ENCODE results near the gene HOXA6.

Gene HOXA6

DNA sequence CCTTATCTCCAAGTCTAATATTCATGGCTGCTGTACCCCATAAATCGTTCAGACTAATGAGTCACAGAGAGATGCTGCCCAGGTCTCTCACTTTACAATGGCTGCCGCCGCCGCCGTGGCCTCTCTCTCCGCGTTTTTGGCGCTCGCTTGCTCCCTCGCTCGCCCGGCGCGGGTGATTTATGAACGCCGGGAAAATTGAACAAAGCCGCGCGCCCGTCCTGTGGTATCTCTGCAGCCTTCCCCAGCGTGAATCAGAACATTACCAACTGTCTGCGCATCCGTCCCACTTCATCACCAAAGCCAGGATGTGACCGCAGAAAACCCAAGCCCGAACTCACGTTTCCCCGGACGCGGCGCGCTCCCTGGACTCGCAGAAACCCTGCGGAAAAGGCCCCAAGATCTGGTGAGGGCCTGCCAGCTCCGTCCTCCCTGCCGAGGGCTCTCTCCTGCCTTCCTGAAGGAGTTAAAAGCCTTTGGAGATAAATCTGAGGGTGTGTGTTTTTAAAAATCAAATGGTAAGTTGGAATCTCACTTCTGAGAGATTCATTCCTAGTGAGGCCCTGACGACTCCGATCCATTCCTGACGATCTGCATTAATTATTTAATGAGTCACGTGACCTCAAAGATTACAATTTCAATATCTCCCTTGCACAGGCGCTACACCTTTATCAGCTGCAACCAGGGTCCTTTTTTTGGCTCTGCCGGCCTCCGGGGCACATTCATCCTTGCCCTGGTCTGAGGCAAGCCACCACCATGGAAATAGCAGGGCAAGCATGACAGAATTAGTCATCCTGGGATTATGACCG lies 23.3 kb downstream of the HOXA6 start:
- Histone ChIP-seq H3K36me3 (ENCODE audit: control insufficient read depth, low read depth, low read length) (no peaks in the 10 kb centered on the region), H3K4me1 (ENCODE audit: control insufficient read depth, low read depth, low read length) (no peaks in the 10 kb centered on the region), H3K9ac (ENCODE audit: low read length) (no peak overlapping the region), H3K9me3 (ENCODE audit: control insufficient read depth, low read depth, low read length) (peaks cover 4% of the 10 kb centered on the region), H3K27ac (ENCODE audit: low read length) (no peak overlapping the region), H3K4me3 (ENCODE audit: low read length) (no peak overlapping the region), H3K27me3 (ENCODE audit: control insufficient read depth, insufficient read depth, low read length) (peaks cover 100% of the 10 kb centered on the region)

DNA sequence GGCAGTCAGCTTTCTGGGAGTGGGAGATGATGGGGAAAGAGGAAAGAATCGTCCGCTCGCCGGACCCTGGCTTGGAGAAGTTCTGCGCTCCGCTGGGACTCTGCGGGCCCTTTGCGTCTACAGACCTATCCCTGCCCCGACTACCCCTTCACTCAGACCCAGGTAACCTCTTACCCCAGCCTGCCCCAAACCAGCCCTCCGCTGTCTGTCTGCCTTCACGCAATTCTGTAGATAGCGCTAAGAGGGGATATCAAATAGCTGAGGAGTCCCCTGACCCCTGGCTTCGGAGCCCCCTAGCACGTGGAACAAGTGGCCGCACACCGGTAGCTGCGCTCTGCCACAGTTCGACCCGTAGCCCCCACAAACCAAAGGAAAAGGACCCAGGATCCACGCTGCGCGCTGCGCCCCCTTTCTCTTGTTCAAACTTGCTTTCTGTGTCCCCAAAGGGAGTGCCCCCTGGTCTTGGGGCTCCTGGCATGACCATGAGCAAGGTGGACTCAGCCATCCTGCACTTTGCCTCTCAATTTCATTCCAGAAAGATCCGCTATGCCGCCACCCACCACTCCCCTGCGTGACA lies 24.0 kb downstream of the HOXA6 start:
- Histone ChIP-seq H3K4me3 (ENCODE audit: low read length) (no peak overlapping the region), H3K9me3 (ENCODE audit: control insufficient read depth, low read depth, low read length) (peaks cover 4% of the 10 kb centered on the region), H3K4me1 (ENCODE audit: control insufficient read depth, low read depth, low read length) (no peaks in the 10 kb centered on the region), H3K9ac (ENCODE audit: low read length) (no peak overlapping the region), H3K27ac (ENCODE audit: low read length) (no peak overlapping the region), H3K27me3 (ENCODE audit: control insufficient read depth, insufficient read depth, low read length) (peaks cover 100% of the 10 kb centered on the region), H3K36me3 (ENCODE audit: control insufficient read depth, low read depth, low read length) (no peaks in the 10 kb centered on the region)

- peaks cover 100% of the 10 kb centered on the region for H3K27me3 ChIP-seq (ENCODE audit: control insufficient read depth, insufficient read depth, low read length)
- no peak overlapping the region for H3K4me3 ChIP-seq (ENCODE audit: low read length)
- no peaks in the 10 kb centered on the region for H3K36me3 ChIP-seq (ENCODE audit: control insufficient read depth, low read depth, low read length)
- no peaks in the 10 kb centered on the region for H3K4me1 ChIP-seq (ENCODE audit: control insufficient read depth, low read depth, low read length)
- no peak overlapping the region for H3K27ac ChIP-seq (ENCODE audit: low read length)
- H3K9ac ChIP-seq (ENCODE audit: low read length): no peak overlapping the region
- H3K9me3 ChIP-seq (ENCODE audit: control insufficient read depth, low read depth, low read length): peaks cover 4% of the 10 kb centered on the region
Measured at GRCh38 chr7:27123007-27123476, 24.5 kb downstream of the HOXA6 start.

- Histone ChIP-seq H3K9me3 (ENCODE audit: control insufficient read depth, low read depth, low read length) (peaks cover 4% of the 10 kb centered on the region), H3K4me1 (ENCODE audit: control insufficient read depth, low read depth, low read length) (no peaks in the 10 kb centered on the region), H3K4me3 (ENCODE audit: low read length) (no peak overlapping the region), H3K27ac (ENCODE audit: low read length) (no peak overlapping the region), H3K27me3 (ENCODE audit: control insufficient read depth, insufficient read depth, low read length) (peaks cover 100% of the 10 kb centered on the region), H3K36me3 (ENCODE audit: control insufficient read depth, low read depth, low read length) (no peaks in the 10 kb centered on the region), H3K9ac (ENCODE audit: low read length) (no peak overlapping the region)
Measured at GRCh38 chr7:27122077-27122910, 25.3 kb downstream of the HOXA6 start.

DNA sequence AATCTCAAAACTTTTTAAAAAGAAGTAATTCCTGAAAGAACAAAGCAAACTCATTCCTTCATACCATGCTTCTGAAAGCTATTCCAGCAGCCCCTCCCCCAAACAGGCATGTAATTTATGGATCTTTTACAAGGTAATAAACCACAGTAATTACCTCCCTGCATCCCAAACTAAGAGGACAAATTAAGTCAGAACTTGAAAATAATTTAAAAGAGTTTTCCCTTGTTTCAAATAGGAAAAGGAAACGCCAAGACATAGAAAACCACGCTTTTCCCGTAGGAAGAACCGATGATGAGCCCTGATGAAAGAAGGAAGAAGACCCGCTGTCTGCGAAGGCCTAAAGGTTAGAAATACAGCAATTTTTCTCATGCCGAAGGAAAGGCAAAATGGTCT lies 25.9 kb downstream of the HOXA6 start:
- H3K4me1 ChIP-seq (ENCODE audit: control insufficient read depth, low read depth, low read length): no peaks in the 10 kb centered on the region
- peaks cover 100% of the 10 kb centered on the region for H3K27me3 ChIP-seq (ENCODE audit: control insufficient read depth, insufficient read depth, low read length)
- no peak overlapping the region for H3K4me3 ChIP-seq (ENCODE audit: low read length)
- no peak overlapping the region for H3K27ac ChIP-seq (ENCODE audit: low read length)
- no peaks in the 10 kb centered on the region for H3K36me3 ChIP-seq (ENCODE audit: control insufficient read depth, low read depth, low read length)
- peaks cover 4% of the 10 kb centered on the region for H3K9me3 ChIP-seq (ENCODE audit: control insufficient read depth, low read depth, low read length)
- H3K9ac ChIP-seq (ENCODE audit: low read length): no peak overlapping the region

- Histone ChIP-seq H3K4me3 (ENCODE audit: low read length) (no peak overlapping the region), H3K36me3 (ENCODE audit: control insufficient read depth, low read depth, low read length) (no peaks in the 10 kb centered on the region), H3K9ac (ENCODE audit: low read length) (no peak overlapping the region), H3K4me1 (ENCODE audit: control insufficient read depth, low read depth, low read length) (no peaks in the 10 kb centered on the region), H3K9me3 (ENCODE audit: control insufficient read depth, low read depth, low read length) (peaks cover 4% of the 10 kb centered on the region), H3K27me3 (ENCODE audit: control insufficient read depth, insufficient read depth, low read length) (peaks cover 100% of the 10 kb centered on the region), H3K27ac (ENCODE audit: low read length) (no peak overlapping the region)
Measured at GRCh38 chr7:27119412-27119911, 28.1 kb downstream of the HOXA6 start.

- H3K9ac ChIP-seq (ENCODE audit: low read length): no peak overlapping the region
- H3K27me3 ChIP-seq (ENCODE audit: control insufficient read depth, insufficient read depth, low read length): peaks cover 97% of the 10 kb centered on the region
- peaks cover 4% of the 10 kb centered on the region for H3K9me3 ChIP-seq (ENCODE audit: control insufficient read depth, low read depth, low read length)
- no peak overlapping the region for H3K27ac ChIP-seq (ENCODE audit: low read length)
- H3K4me3 ChIP-seq (ENCODE audit: low read length): no peak overlapping the region
- no peaks in the 10 kb centered on the region for H3K36me3 ChIP-seq (ENCODE audit: control insufficient read depth, low read depth, low read length)
- no peaks in the 10 kb centered on the region for H3K4me1 ChIP-seq (ENCODE audit: control insufficient read depth, low read depth, low read length)
Measured at GRCh38 chr7:27118580-27118979, 29.0 kb downstream of the HOXA6 start.

DNA sequence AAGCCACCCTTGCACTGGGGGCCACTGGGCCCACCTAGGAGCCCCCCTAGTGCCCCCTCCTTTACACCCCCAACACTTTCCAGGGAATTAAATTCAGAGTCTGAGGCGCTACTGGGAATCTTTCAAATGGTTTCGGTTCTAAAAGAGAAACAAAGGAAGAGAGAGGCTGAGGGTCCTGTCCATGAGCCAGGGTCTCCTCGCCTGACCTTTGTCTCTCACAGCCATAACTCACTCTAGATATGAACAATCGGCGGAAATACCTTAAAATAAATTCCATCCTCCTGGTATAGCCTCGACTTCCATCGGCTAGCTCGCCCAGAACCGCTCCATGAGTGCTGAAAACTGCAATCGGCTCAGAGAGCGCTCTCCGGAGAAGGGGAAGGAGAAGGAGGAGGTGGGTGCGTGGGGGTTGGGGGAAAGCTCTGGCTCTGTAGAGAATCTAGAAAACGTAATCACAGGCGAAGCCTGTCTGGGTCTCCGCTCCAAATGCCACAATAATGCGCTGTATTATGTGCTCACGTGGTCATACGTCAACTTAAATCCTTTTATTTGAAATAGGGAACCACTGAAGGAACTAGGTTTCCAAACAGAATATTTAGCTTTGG lies 29.6 kb downstream of the HOXA6 start:
- H3K9ac ChIP-seq (ENCODE audit: low read length): no peak overlapping the region
- H3K36me3 ChIP-seq (ENCODE audit: control insufficient read depth, low read depth, low read length): no peaks in the 10 kb centered on the region
- no peak overlapping the region for H3K4me3 ChIP-seq (ENCODE audit: low read length)
- no peaks in the 10 kb centered on the region for H3K4me1 ChIP-seq (ENCODE audit: control insufficient read depth, low read depth, low read length)
- no peak overlapping the region for H3K27ac ChIP-seq (ENCODE audit: low read length)
- peaks cover 97% of the 10 kb centered on the region for H3K27me3 ChIP-seq (ENCODE audit: control insufficient read depth, insufficient read depth, low read length)
- peaks cover 4% of the 10 kb centered on the region for H3K9me3 ChIP-seq (ENCODE audit: control insufficient read depth, low read depth, low read length)

GRCh38 chr7:27116962-27117886 lies 30.4 kb downstream of the HOXA6 start:
- Histone ChIP-seq H3K36me3 (ENCODE audit: control insufficient read depth, low read depth, low read length) (no peaks in the 10 kb centered on the region), H3K9ac (ENCODE audit: low read length) (no peak overlapping the region), H3K9me3 (ENCODE audit: control insufficient read depth, low read depth, low read length) (peaks cover 4% of the 10 kb centered on the region), H3K4me1 (ENCODE audit: control insufficient read depth, low read depth, low read length) (no peaks in the 10 kb centered on the region), H3K27ac (ENCODE audit: low read length) (no peak overlapping the region), H3K27me3 (ENCODE audit: control insufficient read depth, insufficient read depth, low read length) (peaks cover 97% of the 10 kb centered on the region), H3K4me3 (ENCODE audit: low read length) (no peak overlapping the region)

- Histone ChIP-seq H3K27me3 (ENCODE audit: control insufficient read depth, insufficient read depth, low read length) (peaks cover 97% of the 10 kb centered on the region), H3K9me3 (ENCODE audit: control insufficient read depth, low read depth, low read length) (peaks cover 4% of the 10 kb centered on the region), H3K9ac (ENCODE audit: low read length) (no peak overlapping the region), H3K27ac (ENCODE audit: low read length) (no peak overlapping the region), H3K36me3 (ENCODE audit: control insufficient read depth, low read depth, low read length) (no peaks in the 10 kb centered on the region), H3K4me3 (ENCODE audit: low read length) (no peak overlapping the region), H3K4me1 (ENCODE audit: control insufficient read depth, low read depth, low read length) (no peaks in the 10 kb centered on the region)
Measured at GRCh38 chr7:27116031-27116961, 31.3 kb downstream of the HOXA6 start.

Measured in iPS-18a (cell line).